HEK293 (cell line): ENCODE measurements around the gene WASF2.
A peak's percentile ranks its signal among the peaks of the same experiment; 100 is the strongest.

Experiments
- CTCF ChIA-PET: fragments of 350-600 bp; formaldehyde crosslinking; extraction: SDS; loops from one replicate; lab custom pipeline; 2021; ENCODE audit warnings: antibody characterized with exemption; lab: Yijun Ruan, JAX
- POLR2A ChIA-PET: fragments of 300-600 bp; formaldehyde crosslinking; extraction: SDS; loops from one replicate; lab custom pipeline; 2020; ENCODE audit warnings: antibody characterized with exemption, inconsistent platforms; lab: Yijun Ruan, JAX
- H3K27ac ChIP-seq: fragments of 200-500 bp; sonication (Bioruptor generic); 2 replicates; pipeline ENCODE4 v1.5.1; 2014; ENCODE audit warnings: low read depth, low read length, control low read depth, inconsistent platforms; ENCODE audit errors: extremely low read depth
- H3K36me3 ChIP-seq, 2 experiments: fragments of 200-500 bp in 1 of 2; sonication (Bioruptor generic) in 1 of 2; 1 replicate in 1 of 2; 2 replicates in 1 of 2; pipeline ENCODE4 v1.5.1; 2014 to 2017; ENCODE audit warnings: inconsistent platforms in 2 of 2, low read length in 2 of 2; ENCODE audit not compliant: control insufficient read depth in 2 of 2, insufficient read depth in 1 of 2
- H3K4me1 ChIP-seq: fragments of 200-500 bp; sonication (Bioruptor generic); 2 replicates; pipeline ENCODE4 v1.5.1; 2014; ENCODE audit warnings: mild to moderate bottlenecking, low read length, inconsistent platforms; ENCODE audit not compliant: control insufficient read depth, insufficient read depth
- H3K4me3 ChIP-seq: 2 replicates; pipeline ENCODE4 v1.5.1; 2011; ENCODE audit warnings: low read depth, mild to moderate bottlenecking, control low read depth, low read length, moderate library complexity
- H3K9me3 ChIP-seq: fragments of 200-500 bp; sonication (Bioruptor generic); 2 replicates; pipeline ENCODE4 v1.5.1; 2014; ENCODE audit warnings: low read depth, low read length, inconsistent platforms; ENCODE audit not compliant: control insufficient read depth, insufficient read depth
- BCL11A ChIP-seq: fragments of 450-650 bp; formaldehyde crosslinking; IDR thresholded peaks from 2 replicates; pipeline ENCODE4 v1.5.1; 2016; ENCODE audit warnings: low read depth, missing biosample characterization, missing genetic modification characterization
- BCL11B ChIP-seq: fragments of 450-650 bp; formaldehyde crosslinking; IDR thresholded peaks from 2 replicates; pipeline ENCODE4 v1.5.1; 2016; ENCODE audit warnings: low read depth, missing biosample characterization, missing genetic modification characterization
- EGR2 ChIP-seq: fragments of 450-650 bp; formaldehyde crosslinking; IDR thresholded peaks from 2 replicates; pipeline ENCODE4 v1.5.1; 2016; ENCODE audit warnings: low read depth, missing biosample characterization, missing genetic modification characterization
- HIC1 ChIP-seq: fragments of 450-650 bp; formaldehyde crosslinking; IDR thresholded peaks from 2 replicates; pipeline ENCODE4 v1.5.1; 2016; ENCODE audit warnings: missing biosample characterization, missing genetic modification characterization
- REPIN1 ChIP-seq: fragments of 450-650 bp; formaldehyde crosslinking; IDR thresholded peaks from 2 replicates; pipeline ENCODE4 v1.5.1; 2017; ENCODE audit warnings: missing biosample characterization, missing genetic modification characterization, low read depth
- SP2 ChIP-seq: fragments of 450-650 bp; formaldehyde crosslinking; IDR thresholded peaks from 2 replicates; pipeline ENCODE4 v1.5.1; 2016; ENCODE audit warnings: missing biosample characterization, missing genetic modification characterization
- SP3 ChIP-seq: fragments of 450-650 bp; formaldehyde crosslinking; IDR thresholded peaks from 2 replicates; pipeline ENCODE4 v1.5.1; 2016; ENCODE audit warnings: missing biosample characterization, missing genetic modification characterization
- ZFP37 ChIP-seq: fragments of 450-650 bp; formaldehyde crosslinking; IDR thresholded peaks from 2 replicates; pipeline ENCODE4 v1.5.1; 2016; ENCODE audit warnings: missing biosample characterization, missing genetic modification characterization
- ZFP41 ChIP-seq: fragments of 450-650 bp; formaldehyde crosslinking; IDR thresholded peaks from 2 replicates; pipeline ENCODE4 v1.5.1; 2016; ENCODE audit warnings: missing biosample characterization, missing genetic modification characterization, borderline replicate concordance
- ZNF10 ChIP-seq: fragments of 450-650 bp; formaldehyde crosslinking; IDR thresholded peaks from 2 replicates; pipeline ENCODE4 v1.5.1; 2017; ENCODE audit warnings: missing biosample characterization, missing genetic modification characterization
- ZNF132 ChIP-seq: fragments of 450-650 bp; formaldehyde crosslinking; IDR thresholded peaks from 2 replicates; pipeline ENCODE4 v1.5.1; 2017; ENCODE audit warnings: missing biosample characterization, missing genetic modification characterization, borderline replicate concordance
- ZNF184 ChIP-seq: fragments of 450-650 bp; IDR thresholded peaks from 2 replicates; pipeline ENCODE4 v1.5.1; 2018; ENCODE audit warnings: missing biosample characterization, mild to moderate bottlenecking, missing genetic modification characterization
- ZNF211 ChIP-seq: fragments of 450-650 bp; formaldehyde crosslinking; IDR thresholded peaks from 2 replicates; pipeline ENCODE4 v1.5.1; 2016; ENCODE audit warnings: low read depth, missing biosample characterization, missing genetic modification characterization
- ZNF248 ChIP-seq: fragments of 450-650 bp; formaldehyde crosslinking; IDR thresholded peaks from 2 replicates; pipeline ENCODE4 v1.5.1; 2017; ENCODE audit warnings: missing biosample characterization, missing genetic modification characterization
- ZNF362 ChIP-seq: fragments of 450-650 bp; formaldehyde crosslinking; IDR thresholded peaks from 2 replicates; pipeline ENCODE4 v1.5.1; 2016; ENCODE audit warnings: missing biosample characterization, missing genetic modification characterization
- ZNF433 ChIP-seq: fragments of 450-650 bp; formaldehyde crosslinking; IDR thresholded peaks from 2 replicates; pipeline ENCODE4 v1.5.1; 2016; ENCODE audit warnings: missing biosample characterization, missing genetic modification characterization, low read depth
- ZNF530 ChIP-seq: fragments of 450-650 bp; formaldehyde crosslinking; IDR thresholded peaks from 2 replicates; pipeline ENCODE4 v1.5.1; 2016; ENCODE audit warnings: low read depth, missing biosample characterization, missing genetic modification characterization
- ZNF548 ChIP-seq: fragments of 450-650 bp; formaldehyde crosslinking; IDR thresholded peaks from 2 replicates; pipeline ENCODE4 v1.5.1; 2016; ENCODE audit warnings: missing biosample characterization, missing genetic modification characterization
- ZNF596 ChIP-seq: fragments of 450-650 bp; IDR thresholded peaks from 2 replicates; pipeline ENCODE4 v1.5.0; 2018; ENCODE audit warnings: missing biosample characterization, mild to moderate bottlenecking, missing genetic modification characterization, moderate library complexity
- ZNF645 ChIP-seq: fragments of 450-650 bp; formaldehyde crosslinking; IDR thresholded peaks from 2 replicates; pipeline ENCODE4; 2016; ENCODE audit warnings: missing biosample characterization, missing genetic modification characterization
- ZNF660 ChIP-seq: fragments of 450-650 bp; IDR thresholded peaks from 2 replicates; pipeline ENCODE4 v1.5.1; 2018; ENCODE audit warnings: missing biosample characterization, mild to moderate bottlenecking, missing genetic modification characterization
- ZNF76 ChIP-seq: fragments of 450-650 bp; formaldehyde crosslinking; IDR thresholded peaks from 2 replicates; pipeline ENCODE4; 2016; ENCODE audit warnings: low read depth, missing biosample characterization, missing genetic modification characterization, borderline replicate concordance
- ZNF791 ChIP-seq: fragments of 450-650 bp; formaldehyde crosslinking; IDR thresholded peaks from 2 replicates; pipeline ENCODE4 v1.5.1; 2016; ENCODE audit warnings: missing biosample characterization, missing genetic modification characterization
- ZNF843 ChIP-seq: fragments of 450-650 bp; formaldehyde crosslinking; IDR thresholded peaks from 2 replicates; pipeline ENCODE4 v1.5.1; 2016; ENCODE audit warnings: missing biosample characterization, missing genetic modification characterization

The WASF2 gene

GRCh38 chr1:27363766-27364695, 125.9 kb downstream of the WASF2 start:
- Histone ChIP-seq H3K36me3 (peaks cover 0 to 36% of the 10 kb centered on the region in 2 experiments; a peak in 1 of 3 replicates), H3K9me3 (no peaks in the 10 kb centered on the region), H3K4me1 (peaks cover 2% of the 10 kb centered on the region; the same call in 1 of the 2 replicates), H3K27ac (no peak overlapping the region), H3K4me3 (no peak overlapping the region)
- POLR2A ChIA-PET: no interaction called here
- CTCF ChIA-PET: interaction anchor here (0.7 to 5.1 kb wide), 4 partner anchors 9 to 318 kb away, joined by 3 to 84 read pairs (median 14); no protein-coding TSS in a partner anchor
- TF ChIP-seq EGR2 (tag by site-specific recombination): no peak
- TF ChIP-seq BCL11A (tag by site-specific recombination): peak; percentile 99
- peak; percentile 100 for TF ChIP-seq BCL11B (tag by site-specific recombination)
- TF ChIP-seq ZNF596 (tag by site-specific recombination): no peak

- no peak overlapping the region for H3K27ac ChIP-seq
- no peak overlapping the region for H3K4me3 ChIP-seq
- H3K36me3 ChIP-seq: peaks cover 0 to 45% of the 10 kb centered on the region in 2 experiments; a peak in 1 of 3 replicates
- H3K4me1 ChIP-seq: no peaks in the 10 kb centered on the region
- TF ChIP-seq ZNF548 (tag by site-specific recombination) (no peak), HIC1 (tag by site-specific recombination) (peak; percentile 45; the same call in 1 of the 2 replicates)
- ChIA-PET POLR2A (no interaction called here), CTCF (interaction anchor here (0.8 to 1.3 kb wide), 4 partner anchors 26 to 41 kb away, joined by 3 to 5 read pairs (median 4); no protein-coding TSS in a partner anchor)
- H3K9me3 ChIP-seq: no peaks in the 10 kb centered on the region
These were observed 128.4 kb downstream of the WASF2 start for GRCh38 chr1:27361553-27361952.

GRCh38 chr1:27361044-27361402, 128.9 kb downstream of the WASF2 start:
- TF ChIP-seq ZNF645 (no peak), ZFP37 (tag by site-specific recombination) (no peak), ZNF362 (tag by site-specific recombination) (no peak), ZNF248 (no peak), ZNF530 (tag by site-specific recombination) (no peak), SP3 (tag by site-specific recombination) (no peak), ZNF10 (tag by site-specific recombination) (no peak), ZFP41 (tag by site-specific recombination) (no peak), ZNF660 (tag by site-specific recombination) (no peak), ZNF791 (tag by site-specific recombination) (no peak), REPIN1 (tag by site-specific recombination) (no peak), ZNF184 (tag by site-specific recombination) (no peak), ZNF211 (no peak), SP2 (no peak), ZNF843 (tag by site-specific recombination) (no peak), ZNF433 (tag by site-specific recombination) (no peak), ZNF132 (tag by site-specific recombination) (no peak), ZNF76 (tag by site-specific recombination) (no peak)
- Histone ChIP-seq H3K4me3 (no peak overlapping the region), H3K36me3 (peaks cover 0 to 50% of the 10 kb centered on the region in 2 experiments; a peak in 1 of 3 replicates), H3K9me3 (no peaks in the 10 kb centered on the region), H3K4me1 (no peaks in the 10 kb centered on the region), H3K27ac (no peak overlapping the region)
- ChIA-PET CTCF (interaction anchor here (0.8 kb wide), 1 partner anchor 32 kb away, joined by 3 read pairs; no protein-coding TSS in a partner anchor), POLR2A (no interaction called here)
